Activated effector memory CD4-positive, alpha-beta T cell treated with anti-CD3 and anti-CD28 coated beads, Interleukin-2, amount 50 U/mL, for 16 hours (primary cell): Measurements from ENCODE around the gene EEF2KMT.

Experiments
- DNase-seq: peaks from one replicate; pipeline ENCODE4 v3.0.0-alpha.2; 2020

EEF2KMT gene

GRCh38 chr16:5040451-5040850, 57.1 kb downstream of the EEF2KMT start:
- DNase-seq: no peak

GRCh38 chr16:5036228-5037156, 61.1 kb downstream of the EEF2KMT start:
- DNase-seq: no peak

GRCh38 chr16:5035909-5036227, 61.7 kb downstream of the EEF2KMT start:
- DNase-seq: no peak
